GM19025 (cell line): ENCODE measurements around the gene RNF150.
"Not testable (repeated sequence)": the region's sequence is repeated elsewhere in the genome, so short reads cannot be mapped to it uniquely, and the experiment has no call there.

Experiments used
- ATAC-seq: cut with Tn5 transposase; IDR thresholded peaks from one replicate; pipeline ENCODE4 v1.9.1; 2021; ENCODE audit warnings: mild to moderate bottlenecking, low read depth, moderate library complexity; ENCODE audit not compliant: unreplicated experiment

Gene RNF150

GRCh38 chr4:141133146-141133998 is at the start of gene RNF150:
RNF150 (minus strand) TSS chr4:141133469.
- ATAC-seq, result peak; percentile 41

GRCh38 chr4:141180991-141181761 is 47.9 kb upstream of the RNF150 start:
- ATAC-seq, result no peak

- no peak for ATAC-seq
Observed at GRCh38 chr4:141179474-141180373, 46.5 kb upstream of the RNF150 start.

GRCh38 chr4:141177171-141177570 is 43.9 kb upstream of the RNF150 start:
- no peak for ATAC-seq

- ATAC-seq, result no peak
Observed at GRCh38 chr4:141174457-141174856, 41.2 kb upstream of the RNF150 start.

GRCh38 chr4:141170671-141171070 is 37.4 kb upstream of the RNF150 start:
- ATAC-seq, result no peak

DNA sequence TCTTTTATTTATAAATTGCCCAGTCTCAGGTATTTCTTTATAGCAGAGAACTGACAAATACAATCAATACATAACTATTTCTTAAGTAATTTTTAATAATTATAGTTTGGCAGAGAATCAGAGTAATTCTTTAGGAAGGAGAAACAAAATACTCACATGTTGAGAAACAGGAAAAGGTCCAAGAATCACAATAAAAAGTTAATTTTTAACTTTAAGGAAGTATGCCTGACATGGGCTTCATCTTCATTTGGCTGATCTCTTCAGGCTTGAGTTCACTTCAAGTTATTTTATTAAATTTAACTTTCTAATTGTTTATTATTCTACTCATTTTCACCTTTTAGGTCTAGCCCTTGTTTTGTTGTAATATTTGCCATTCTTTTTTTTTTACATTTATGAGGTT is 36.1 kb upstream of the RNF150 start:
- no peak for ATAC-seq

- not testable (repeated sequence) for ATAC-seq
Observed at GRCh38 chr4:141165001-141165400, 31.7 kb upstream of the RNF150 start.

DNA sequence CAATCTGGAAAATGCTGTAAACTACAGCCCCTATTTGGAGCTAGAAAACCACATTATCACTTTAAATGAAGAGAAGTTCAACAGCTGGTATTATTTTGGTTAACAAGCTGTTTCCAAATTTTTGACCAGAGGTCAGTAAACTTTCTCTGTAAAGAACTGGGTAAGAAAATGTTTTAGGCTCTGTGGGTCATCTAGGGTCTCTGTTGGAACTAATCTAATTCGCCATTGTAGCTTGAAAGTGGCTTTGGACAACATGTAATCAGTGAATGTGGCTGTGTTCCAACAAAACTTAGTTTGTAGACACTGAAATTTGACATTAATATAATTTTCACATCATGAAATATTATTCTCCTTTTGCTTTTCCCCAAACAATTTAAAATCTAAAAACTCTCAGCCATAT is 25.8 kb upstream of the RNF150 start:
- no peak for ATAC-seq

- ATAC-seq, result no peak
Observed at GRCh38 chr4:141158219-141158618, 24.9 kb upstream of the RNF150 start.

GRCh38 chr4:141155586-141155985 is 22.3 kb upstream of the RNF150 start:
- no peak for ATAC-seq

DNA sequence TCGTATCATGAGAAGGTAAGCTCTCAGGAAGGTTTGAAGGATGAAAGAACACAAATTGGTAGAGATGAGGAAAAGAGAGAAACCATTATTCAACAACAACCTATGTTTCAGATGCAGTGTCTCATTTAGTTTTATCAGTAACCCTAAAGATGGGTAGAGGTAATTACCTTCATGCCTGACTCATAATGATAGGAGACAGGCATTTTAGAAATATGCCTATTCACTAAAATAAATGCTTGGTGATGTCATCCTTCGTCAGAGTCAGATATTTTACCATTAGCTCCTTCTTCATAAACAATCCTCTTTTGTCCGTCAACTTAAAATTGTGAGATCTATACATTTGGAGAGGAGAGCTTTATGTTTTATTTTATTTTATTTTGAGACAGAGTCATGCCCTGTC is 21.5 kb upstream of the RNF150 start:
- no peak for ATAC-seq

DNA sequence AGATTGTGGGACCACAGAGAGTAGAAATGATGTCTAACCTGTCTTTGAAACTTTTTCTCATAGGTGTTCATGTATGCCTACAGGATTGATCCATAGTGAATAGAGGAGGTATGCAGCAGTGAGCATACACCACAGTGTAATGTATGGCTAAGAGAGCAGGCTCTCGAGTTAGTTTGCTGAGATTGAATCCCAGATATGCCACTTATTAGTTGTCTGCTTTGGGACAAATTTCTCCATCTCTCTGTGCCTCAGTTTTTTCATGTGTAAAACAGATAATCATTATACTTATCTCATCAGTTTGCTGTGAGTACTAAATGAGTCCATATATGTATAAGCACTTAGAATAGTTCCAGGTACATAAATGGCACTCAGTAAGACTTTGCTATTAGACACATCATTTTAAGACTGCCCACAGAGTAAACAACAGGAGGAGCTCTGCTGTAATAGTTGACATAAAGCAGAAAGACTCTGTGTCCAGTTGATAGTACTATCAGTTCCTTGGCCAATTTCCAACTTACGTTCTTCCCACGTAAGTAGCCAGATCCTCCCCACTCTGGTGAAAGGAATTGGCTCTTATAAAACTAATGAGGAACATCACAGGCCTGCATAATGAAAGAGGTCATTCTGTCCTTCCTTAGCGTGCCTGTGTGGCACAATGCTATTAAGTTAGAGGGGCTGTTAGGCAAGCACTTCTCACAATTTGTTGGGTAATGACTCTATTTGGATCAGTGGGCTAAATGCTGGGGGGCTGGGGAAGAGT is 20.7 kb upstream of the RNF150 start:
- ATAC-seq, result no peak

GRCh38 chr4:141144207-141144606 is 10.9 kb upstream of the RNF150 start:
- no peak for ATAC-seq

DNA sequence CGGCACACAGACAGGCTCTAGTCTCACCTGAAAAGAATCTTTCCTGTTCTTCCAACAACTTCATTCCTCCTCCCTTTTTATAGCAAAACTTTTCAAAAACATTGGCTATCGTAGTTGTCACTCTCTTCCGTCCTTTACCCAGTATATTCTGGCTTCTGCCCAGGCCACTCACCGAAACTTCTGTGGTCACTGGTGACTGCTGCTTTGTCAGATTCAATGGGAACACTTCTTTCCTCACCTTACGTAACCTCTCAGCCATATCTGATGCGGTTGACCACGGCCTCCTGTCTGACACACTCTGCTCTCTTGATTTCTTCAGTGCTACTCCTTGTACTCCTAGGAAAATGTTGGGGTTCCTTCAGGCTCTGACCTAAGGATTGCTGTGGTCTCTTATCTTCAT is 9.2 kb upstream of the RNF150 start:
- no peak for ATAC-seq

DNA sequence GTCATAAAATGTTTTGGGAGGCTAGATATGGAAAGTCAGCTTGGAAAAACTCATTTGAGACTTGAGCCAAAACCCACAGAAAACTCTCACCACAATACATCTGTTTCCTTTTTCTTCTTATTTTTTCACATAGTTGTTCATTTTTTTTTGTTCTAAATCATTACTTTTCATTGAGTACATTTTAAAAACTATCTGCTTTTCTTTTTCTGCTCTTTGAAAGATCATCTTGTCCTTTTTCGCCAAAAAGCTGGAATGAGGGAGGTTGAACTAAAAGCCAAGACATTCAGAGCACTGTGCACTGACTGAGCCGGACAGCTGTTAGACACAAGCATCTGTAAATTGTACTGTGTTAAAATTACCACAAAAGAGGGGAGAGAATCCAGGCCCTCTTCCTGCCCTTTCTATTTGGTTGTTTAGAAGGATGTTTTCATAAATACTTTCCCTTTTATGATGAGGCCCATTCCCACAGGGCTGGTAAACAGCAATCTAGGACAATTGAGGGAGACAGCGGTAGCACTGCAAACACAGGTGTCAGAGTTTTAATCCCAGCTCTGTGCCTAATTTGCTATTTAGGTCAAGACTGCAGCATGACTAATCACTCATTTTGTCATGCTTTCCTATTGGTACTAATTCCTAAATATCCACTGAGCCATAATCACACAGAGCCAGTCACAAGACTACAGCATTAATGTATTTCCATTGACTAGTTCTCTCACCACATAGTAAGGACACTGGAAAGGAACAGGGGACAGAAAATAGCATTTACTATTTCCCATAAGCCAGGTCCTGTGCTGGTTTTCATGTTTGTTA is 7.3 kb upstream of the RNF150 start:
- no peak for ATAC-seq

- ATAC-seq, result no peak
Observed at GRCh38 chr4:141133999-141134995, 1.0 kb upstream of the RNF150 start.

DNA sequence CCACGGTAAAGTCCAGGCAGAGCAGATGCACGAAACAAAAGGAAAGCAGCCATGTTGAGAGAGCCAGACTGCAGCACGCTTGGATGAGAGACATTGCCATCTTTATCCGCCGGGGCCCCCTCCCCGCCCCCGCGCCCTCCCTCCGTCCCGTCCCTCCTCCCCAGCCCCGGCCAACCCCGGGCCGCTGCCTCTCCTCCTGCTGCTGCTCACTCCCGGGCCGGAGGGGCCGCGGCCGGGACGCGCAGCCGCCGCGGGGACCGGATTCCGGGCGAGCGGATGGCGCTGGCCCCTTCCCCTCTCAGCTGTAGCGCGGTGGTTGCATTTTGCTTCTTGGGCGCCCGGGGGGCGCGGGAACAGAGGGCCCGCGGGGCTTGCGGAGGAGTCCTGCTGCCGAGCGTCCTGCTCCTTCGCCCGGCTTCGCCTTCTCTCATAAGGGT is 542 bp downstream of the RNF150 start:
- peak; percentile 10 for ATAC-seq
